Astrocyte (in vitro differentiated cells and primary cell): ENCODE data around the gene ZNF469. TPM values are rescaled to one million over a fixed set of nuclear protein-coding genes. Genes with fewer than 3 reads are reported as not detected.

Experiments
- DNase-seq: peaks from one replicate; pipeline ENCODE4 v3.0.0-alpha.2; 2010; ENCODE audit warnings: low read depth
- FAIRE-seq: peaks from 2 replicates; lab custom pipeline; 2011; peaks lifted over from hg19 to GRCh38; lab: Jason Lieb, UNC
- H2AFZ ChIP-seq: 2 replicates; pipeline ENCODE4 v1.6.0; 2012; ENCODE audit warnings: low read depth, low read length, inconsistent platforms
- H3K27ac ChIP-seq: 2 replicates; pipeline ENCODE4 v1.5.1; 2011; ENCODE audit warnings: low read depth, low read length, inconsistent platforms
- H3K27me3 ChIP-seq: 2 replicates; pipeline ENCODE4 v1.6.0; 2011; ENCODE audit warnings: low read length, inconsistent platforms; ENCODE audit not compliant: insufficient read depth
- H3K36me3 ChIP-seq: 2 replicates; pipeline ENCODE4 v1.5.1; 2011; ENCODE audit warnings: low read length, inconsistent platforms; ENCODE audit not compliant: insufficient read depth
- H3K4me1 ChIP-seq: 2 replicates; pipeline ENCODE4 v1.5.1; 2011; ENCODE audit warnings: low read length, inconsistent platforms; ENCODE audit not compliant: insufficient read depth
- H3K4me2 ChIP-seq: 2 replicates; pipeline ENCODE4 v1.6.0; 2012; ENCODE audit warnings: low read length, inconsistent platforms
- H3K4me3 ChIP-seq: 2 replicates; pipeline ENCODE4 v1.5.1; 2011; ENCODE audit warnings: low read depth, mild to moderate bottlenecking, low read length, inconsistent platforms; ENCODE audit not compliant: insufficient read depth
- H3K79me2 ChIP-seq: 2 replicates; pipeline ENCODE4 v1.6.0; 2012; ENCODE audit warnings: mild to moderate bottlenecking, low read length, inconsistent platforms; ENCODE audit not compliant: insufficient read depth
- H3K9ac ChIP-seq: 2 replicates; pipeline ENCODE4 v1.6.0; 2012; ENCODE audit warnings: mild to moderate bottlenecking, low read length, inconsistent platforms
- H3K9me3 ChIP-seq: 2 replicates; pipeline ENCODE4 v1.5.1; 2012; ENCODE audit warnings: low read depth, mild to moderate bottlenecking, low read length, inconsistent platforms; ENCODE audit not compliant: insufficient read depth
- H4K20me1 ChIP-seq: 2 replicates; pipeline ENCODE4 v1.6.0; 2012; ENCODE audit warnings: low read length, inconsistent platforms; ENCODE audit not compliant: insufficient read depth
- H3K27ac Mint-ChIP-seq: one replicate; pipeline ENCODE4 v1.8.0; 2021; ENCODE audit warnings: mild to moderate bottlenecking, mixed read lengths; ENCODE audit not compliant: unreplicated experiment
- H3K27me3 Mint-ChIP-seq: one replicate; pipeline ENCODE4 v1.8.0; 2021; ENCODE audit warnings: low read depth, mixed read lengths; ENCODE audit not compliant: unreplicated experiment
- H3K36me3 Mint-ChIP-seq: one replicate; pipeline ENCODE4 v1.8.0; 2021; ENCODE audit warnings: low read depth, mixed read lengths; ENCODE audit not compliant: unreplicated experiment
- H3K4me1 Mint-ChIP-seq: one replicate; pipeline ENCODE4 v1.8.0; 2021; ENCODE audit warnings: low read depth, mixed read lengths; ENCODE audit not compliant: unreplicated experiment
- H3K4me3 Mint-ChIP-seq: one replicate; pipeline ENCODE4 v1.8.0; 2021; ENCODE audit warnings: mild to moderate bottlenecking, moderate library complexity, mixed read lengths; ENCODE audit not compliant: unreplicated experiment
- H3K9me3 Mint-ChIP-seq: one replicate; pipeline ENCODE4 v1.8.0; 2021; ENCODE audit warnings: mild to moderate bottlenecking, mixed read lengths; ENCODE audit not compliant: unreplicated experiment
- EZH2 ChIP-seq: IDR thresholded peaks from 2 replicates; pipeline ENCODE4 v1.6.1; 2012; ENCODE audit warnings: mild to moderate bottlenecking, low read length, inconsistent platforms; ENCODE audit not compliant: insufficient read depth
- total RNA-seq: library from RNA; stranded (reverse); gene quantifications from 2 replicates; pipeline ENCODE4 v1.2.1, GENCODE V29; 2021
- TF ChIP-seq, protein P1 (sequence below): IDR thresholded peaks from 2 replicates; pipeline ENCODE4 v1.5.1; 2011; ENCODE audit warnings: low read depth, mild to moderate bottlenecking, inconsistent platforms, low read length, moderate library complexity; ENCODE audit not compliant: insufficient read depth

ZNF469 gene
- total RNA-seq, 1 donor from 2014 or later: 17.7 TPM

- H3K27me3 ChIP-seq: no peaks in the 10 kb centered on the region
- H3K9me3 ChIP-seq: no peaks in the 10 kb centered on the region
- H3K4me1 Mint-ChIP-seq: no peaks in the 10 kb centered on the region
- peaks cover 95% of the 10 kb centered on the region for H4K20me1 ChIP-seq
- H3K4me1 ChIP-seq: peaks cover 4% of the 10 kb centered on the region
- peaks cover 34% of the 10 kb centered on the region for H3K36me3 Mint-ChIP-seq
- TF ChIP-seq EZH2: no peak
- TF ChIP-seq, protein P1, sequence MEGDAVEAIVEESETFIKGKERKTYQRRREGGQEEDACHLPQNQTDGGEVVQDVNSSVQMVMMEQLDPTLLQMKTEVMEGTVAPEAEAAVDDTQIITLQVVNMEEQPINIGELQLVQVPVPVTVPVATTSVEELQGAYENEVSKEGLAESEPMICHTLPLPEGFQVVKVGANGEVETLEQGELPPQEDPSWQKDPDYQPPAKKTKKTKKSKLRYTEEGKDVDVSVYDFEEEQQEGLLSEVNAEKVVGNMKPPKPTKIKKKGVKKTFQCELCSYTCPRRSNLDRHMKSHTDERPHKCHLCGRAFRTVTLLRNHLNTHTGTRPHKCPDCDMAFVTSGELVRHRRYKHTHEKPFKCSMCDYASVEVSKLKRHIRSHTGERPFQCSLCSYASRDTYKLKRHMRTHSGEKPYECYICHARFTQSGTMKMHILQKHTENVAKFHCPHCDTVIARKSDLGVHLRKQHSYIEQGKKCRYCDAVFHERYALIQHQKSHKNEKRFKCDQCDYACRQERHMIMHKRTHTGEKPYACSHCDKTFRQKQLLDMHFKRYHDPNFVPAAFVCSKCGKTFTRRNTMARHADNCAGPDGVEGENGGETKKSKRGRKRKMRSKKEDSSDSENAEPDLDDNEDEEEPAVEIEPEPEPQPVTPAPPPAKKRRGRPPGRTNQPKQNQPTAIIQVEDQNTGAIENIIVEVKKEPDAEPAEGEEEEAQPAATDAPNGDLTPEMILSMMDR: no peak
- no peaks in the 10 kb centered on the region for H3K27me3 Mint-ChIP-seq
- H3K27ac Mint-ChIP-seq: peak overlapping the region; percentile 20
- no peak overlapping the region for H3K4me3 Mint-ChIP-seq
- no peak overlapping the region for H3K4me2 ChIP-seq
- H3K36me3 ChIP-seq: peaks cover 3% of the 10 kb centered on the region
- H3K9me3 Mint-ChIP-seq: peaks cover 4% of the 10 kb centered on the region
- peaks cover 57% of the 10 kb centered on the region for H3K79me2 ChIP-seq
- no peak overlapping the region for H3K27ac ChIP-seq
- DNase-seq (no peak), FAIRE-seq (no peak)
- H2AFZ ChIP-seq: no peak overlapping the region
- no peak overlapping the region for H3K9ac ChIP-seq
- H3K4me3 ChIP-seq: no peak overlapping the region
Measured at GRCh38 chr16:88401604-88402246, 19.0 kb downstream of the ZNF469 start.

GRCh38 chr16:88402551-88403240 lies 19.9 kb downstream of the ZNF469 start:
- H3K27ac ChIP-seq: no peak overlapping the region
- H3K36me3 ChIP-seq: peaks cover under 1% of the 10 kb centered on the region
- no peak overlapping the region for H3K4me3 ChIP-seq
- no peak overlapping the region for H3K4me2 ChIP-seq
- H3K9ac ChIP-seq: no peak overlapping the region
- H4K20me1 ChIP-seq: peaks cover 94% of the 10 kb centered on the region
- FAIRE-seq: no peak
- Mint-ChIP-seq H3K4me3 (no peak overlapping the region), H3K27ac (no peak overlapping the region), H3K4me1 (no peaks in the 10 kb centered on the region), H3K27me3 (no peaks in the 10 kb centered on the region), H3K9me3 (peaks cover 4% of the 10 kb centered on the region), H3K36me3 (peaks cover 31% of the 10 kb centered on the region)
- H3K4me1 ChIP-seq: peaks cover 4% of the 10 kb centered on the region
- H3K79me2 ChIP-seq: peaks cover 54% of the 10 kb centered on the region
- no peak overlapping the region for H2AFZ ChIP-seq
- no peak for DNase-seq
- H3K9me3 ChIP-seq: no peaks in the 10 kb centered on the region
- no peaks in the 10 kb centered on the region for H3K27me3 ChIP-seq
- TF ChIP-seq, protein P1: no peak
- no peak for TF ChIP-seq EZH2
